Lung (tissue), 12 donors: ENCODE results near the gene FAM163B. TPM values are rescaled to one million over a fixed set of nuclear protein-coding genes. Genes with fewer than 3 reads are reported as not detected.

ENCODE experiments used
- ATAC-seq: fragments of 200-7000 bp; cut with Tn5 transposase; one replicate; pipeline ENCODE4 v1.9.1; 2020; ENCODE audit warnings: moderate number of reproducible peaks; ENCODE audit not compliant: insufficient read depth, low FRiP score
- DNase-seq, 3 donors: peaks; one replicate each; pipeline ENCODE4 v3.0.0-alpha.2; 2013 to 2017
- H3K27ac ChIP-seq, 2 donors: one replicate each; pipeline ENCODE4 v1.5.1; 2013; ENCODE audit warnings: mild to moderate bottlenecking in 2 of 2, moderate library complexity in 2 of 2, control low read depth in 1 of 2, inconsistent platforms in 1 of 2, low read depth in 1 of 2, low read length in 1 of 2
- H3K27me3 ChIP-seq, 3 donors: one replicate each; pipeline ENCODE4 v1.5.1; 2013; ENCODE audit warnings: low read length in 2 of 3; ENCODE audit not compliant: control insufficient read depth in 3 of 3, insufficient read depth in 3 of 3
- H3K36me3 ChIP-seq, 4 donors: one replicate each; pipeline ENCODE4 v1.5.1; 2013; ENCODE audit warnings: low read length in 4 of 4, mild to moderate bottlenecking in 1 of 4, moderate library complexity in 1 of 4; ENCODE audit not compliant: control insufficient read depth in 4 of 4, insufficient read depth in 4 of 4
- H3K4me1 ChIP-seq, 5 donors: one replicate each; pipeline ENCODE4 v1.5.1; 2013; ENCODE audit warnings: low read length in 5 of 5, mild to moderate bottlenecking in 2 of 5, moderate library complexity in 1 of 5; ENCODE audit not compliant: control insufficient read depth in 5 of 5, insufficient read depth in 5 of 5
- H3K4me3 ChIP-seq: one replicate; pipeline ENCODE4 v1.5.1; 2013; ENCODE audit warnings: mild to moderate bottlenecking, control low read depth, moderate library complexity
- H3K9ac ChIP-seq, 2 donors: one replicate each; pipeline ENCODE4 v1.5.1; 2013; ENCODE audit warnings: low read length in 2 of 2, control low read depth in 1 of 2; ENCODE audit not compliant: insufficient read depth in 1 of 2
- H3K9me3 ChIP-seq, 4 donors: one replicate each; pipeline ENCODE4 v1.5.1; 2013; ENCODE audit warnings: low read length in 3 of 4, mild to moderate bottlenecking in 1 of 4, moderate library complexity in 1 of 4; ENCODE audit not compliant: control insufficient read depth in 4 of 4, insufficient read depth in 3 of 4
- CTCF ChIP-seq: IDR thresholded peaks from 2 replicates; pipeline ENCODE4 v1.5.1; 2012; ENCODE audit warnings: mild to moderate bottlenecking; ENCODE audit errors: control extremely low read depth, extremely low read depth
- WGBS, 2 donors: extraction: QIAGEN DNeasy Blood & Tissue Kit; methylation state at CpG; one replicate each; pipeline ENCODE4 v1.1.7; 2013; 5-methylcytosine and 5-hydroxymethylcytosine counted together
- polyA plus RNA-seq, 2 donors: library from polyadenylated mRNA; stranded (reverse); fragments of 200-250 nt; gene quantifications; one replicate each; pipeline ENCODE4 v1.2.1, GENCODE V29; 2013
- total RNA-seq, 2 donors: library from RNA; depleted of rRNA in 1 of 2; stranded (reverse); fragments of >200 nt in 1 of 2; gene quantifications; one replicate each; pipeline ENCODE4 v1.2.1, GENCODE V29; 2014 to 2021
- donor health status: control.
- donor health status: control.
- donor health status: Bipolar disorder and iron deficiency.
- donor health status: healthy.
- donor health status: DM: yes; HTN: yes; CAD: no.

FAM163B gene
- total and polyA plus RNA-seq, 4 donors = 0.10 to 0.51 (median 0.16) TPM; not detected in 1

- H3K27me3 ChIP-seq = peaks cover 5 to 17% (median 9%) of the 10 kb centered on the region in 3 donors
- TF ChIP-seq CTCF = no peak
- H3K4me1 ChIP-seq = peaks cover 0 to 17% (median 3%) of the 10 kb centered on the region in 5 donors
- 13 to 14% methylated on average over 37 to 41 of the region's 41 CpGs for WGBS, 2 donors
- no peak for DNase-seq
- no peak overlapping the region for H3K27ac ChIP-seq
- ATAC-seq = no peak
- no peaks in the 10 kb centered on the region for H3K36me3 ChIP-seq
- H3K9me3 ChIP-seq = peaks cover 0 to 2% (median 0%) of the 10 kb centered on the region in 4 donors
- no peak overlapping the region for H3K9ac ChIP-seq
- H3K4me3 ChIP-seq = no peak overlapping the region
These were observed 300 bp downstream of the FAM163B start for GRCh38 chr9:133608889-133609288.

- TF ChIP-seq CTCF = no peak
- H3K9me3 ChIP-seq = peaks cover 0 to 2% (median 0%) of the 10 kb centered on the region in 4 donors
- no peak for DNase-seq
- H3K36me3 ChIP-seq = no peaks in the 10 kb centered on the region
- ATAC-seq = no peak
- H3K27me3 ChIP-seq = peaks cover 5 to 16% (median 9%) of the 10 kb centered on the region in 3 donors
- H3K4me1 ChIP-seq = peaks cover 0 to 17% (median 3%) of the 10 kb centered on the region in 5 donors
- H3K4me3 ChIP-seq = no peak overlapping the region
- 76 to 86% methylated on average over 7 of the region's 7 CpGs for WGBS, 2 donors
- no peak overlapping the region for H3K27ac ChIP-seq
- H3K9ac ChIP-seq = no peak overlapping the region
These were observed 807 bp downstream of the FAM163B start for GRCh38 chr9:133608382-133608781.

GRCh38 chr9:133607976-133608375, 1.2 kb downstream of the FAM163B start:
- Histone ChIP-seq H3K4me3 (no peak overlapping the region), H3K4me1 (peaks cover 0 to 18% (median 3%) of the 10 kb centered on the region in 5 donors), H3K9me3 (peaks cover 0 to 2% (median 0%) of the 10 kb centered on the region in 4 donors), H3K9ac (no peak overlapping the region), H3K27ac (no peak overlapping the region), H3K36me3 (no peaks in the 10 kb centered on the region), H3K27me3 (peaks cover 5 to 16% (median 9%) of the 10 kb centered on the region in 3 donors)
- TF ChIP-seq CTCF = no peak
- 79 to 89% methylated on average over 8 of the region's 8 CpGs for WGBS, 2 donors
- ATAC-seq (no peak), DNase-seq (no peak)

- peaks cover 5 to 13% (median 9%) of the 10 kb centered on the region in 3 donors for H3K27me3 ChIP-seq
- peaks cover 0 to 24% (median 3%) of the 10 kb centered on the region in 5 donors for H3K4me1 ChIP-seq
- H3K9ac ChIP-seq = no peak overlapping the region
- ATAC-seq (no peak), DNase-seq (no peak)
- H3K4me3 ChIP-seq = no peak overlapping the region
- H3K36me3 ChIP-seq = no peaks in the 10 kb centered on the region
- no peak for TF ChIP-seq CTCF
- WGBS, 2 donors = 57 to 58% methylated on average over 7 of the region's 7 CpGs
- H3K9me3 ChIP-seq = peaks cover 0 to 2% (median 0%) of the 10 kb centered on the region in 4 donors
- no peak overlapping the region for H3K27ac ChIP-seq
These were observed 1.8 kb downstream of the FAM163B start for GRCh38 chr9:133607381-133607780.
